ENCODE results near the gene NFAM1.

NFAM1 gene

GRCh38 chr22:42331014-42331413 is 101.2 kb downstream of the NFAM1 start:
- peaks cover 43% of the 10 kb centered on the region for H3K4me1 Mint-ChIP-seq
- H3K27ac Mint-ChIP-seq: no peak overlapping the region
- no peak for ATAC-seq

More at GRCh38 chr22:42331014-42331413, 101.2 kb downstream of the NFAM1 start:
- Mint-ChIP-seq H3K9me3 (no peaks in the 10 kb centered on the region), H3K27me3 (no peaks in the 10 kb centered on the region), H3K4me3 (no peak overlapping the region)
- DNase-seq: no peak

Data from stimulated activated naive CD8-positive, alpha-beta T cell treated with anti-CD3 and anti-CD28 coated beads, Interleukin-15, amount 100 ng/mL, for 72 hours (primary cell).